HG03097 (cell line): ENCODE data around the gene PUS7.

Experiments used
- ATAC-seq: cut with Tn5 transposase; IDR thresholded peaks from one replicate; pipeline ENCODE4 v1.9.1; 2021; ENCODE audit not compliant: unreplicated experiment, low FRiP score

The PUS7 gene

DNA sequence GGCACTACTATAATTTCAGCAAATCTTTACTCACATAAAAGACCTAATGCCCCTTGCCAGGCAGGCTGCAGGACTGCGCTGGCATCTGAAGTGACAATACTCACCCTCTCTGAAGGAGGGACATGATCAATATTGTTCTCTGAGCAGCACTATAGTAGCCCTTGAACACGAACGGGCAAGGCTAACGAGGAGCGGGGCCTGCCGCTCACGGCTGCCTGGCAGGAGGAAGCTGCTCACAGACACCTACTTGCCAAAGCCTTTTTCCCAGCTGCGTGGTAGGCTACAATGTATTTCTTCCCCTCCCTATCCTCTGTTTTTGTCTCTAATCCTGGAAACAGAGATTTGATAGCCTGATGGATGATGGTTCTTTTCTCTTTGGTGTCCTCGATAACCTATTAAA, 19.9 kb downstream of the PUS7 start:
- ATAC-seq, result no peak

DNA sequence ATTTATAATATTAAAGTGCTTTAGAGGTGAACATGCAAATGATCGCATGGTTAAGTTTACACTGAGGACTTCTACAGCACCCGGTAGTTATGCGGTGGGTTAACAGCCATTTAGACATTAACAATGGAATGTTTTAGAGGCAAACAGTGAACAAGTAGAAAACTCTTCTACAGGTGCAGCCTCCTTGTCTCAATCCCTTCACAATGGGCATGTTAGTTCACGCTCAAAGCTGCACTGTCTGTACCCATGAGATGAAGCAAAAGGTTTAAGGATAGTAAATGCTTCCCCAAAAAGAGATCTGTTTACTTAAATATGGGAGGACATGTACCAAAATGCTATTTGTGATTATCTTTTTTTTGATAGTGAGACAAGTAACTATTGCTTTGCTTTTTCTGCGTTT, 25.1 kb downstream of the PUS7 start:
- no peak for ATAC-seq

GRCh38 chr7:105496521-105496920, 25.6 kb downstream of the PUS7 start:
- no peak for ATAC-seq

- ATAC-seq, result no peak
Observed at GRCh38 chr7:105493923-105494315, 28.2 kb downstream of the PUS7 start.

DNA sequence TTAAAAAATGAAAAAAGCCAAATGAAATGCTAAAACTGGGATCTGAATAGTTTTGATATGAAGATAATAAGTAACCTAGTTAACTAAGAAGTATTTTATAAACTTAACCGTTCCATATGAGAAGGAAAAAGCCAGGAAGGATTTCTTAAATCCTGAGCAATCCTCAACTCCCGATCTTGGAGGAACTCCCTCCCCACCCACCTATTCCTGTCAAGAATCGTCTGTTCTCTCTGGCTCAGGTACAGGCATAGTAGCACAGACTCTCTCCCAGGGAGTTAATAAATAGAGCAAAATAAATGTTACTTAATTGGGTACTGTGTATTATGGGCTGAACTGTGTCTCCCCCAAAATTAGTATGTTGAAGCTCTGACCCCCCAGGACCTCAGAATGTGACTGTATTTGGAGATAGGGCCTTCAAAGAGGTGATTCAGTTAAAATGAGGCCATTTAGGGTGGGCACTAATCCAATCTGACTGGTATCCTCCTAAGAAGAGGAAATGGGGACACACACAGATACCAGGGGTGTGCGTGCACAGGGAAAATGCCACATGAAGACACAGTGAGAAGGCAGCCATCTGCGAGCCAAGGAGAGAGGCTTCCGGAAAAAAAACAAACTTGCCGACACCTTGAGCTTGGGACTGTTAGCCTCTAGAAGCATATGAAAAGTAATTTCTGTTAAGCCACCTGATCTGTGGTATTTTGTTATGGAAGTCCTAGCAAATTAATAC, 28.7 kb downstream of the PUS7 start:
- ATAC-seq, result no peak

DNA sequence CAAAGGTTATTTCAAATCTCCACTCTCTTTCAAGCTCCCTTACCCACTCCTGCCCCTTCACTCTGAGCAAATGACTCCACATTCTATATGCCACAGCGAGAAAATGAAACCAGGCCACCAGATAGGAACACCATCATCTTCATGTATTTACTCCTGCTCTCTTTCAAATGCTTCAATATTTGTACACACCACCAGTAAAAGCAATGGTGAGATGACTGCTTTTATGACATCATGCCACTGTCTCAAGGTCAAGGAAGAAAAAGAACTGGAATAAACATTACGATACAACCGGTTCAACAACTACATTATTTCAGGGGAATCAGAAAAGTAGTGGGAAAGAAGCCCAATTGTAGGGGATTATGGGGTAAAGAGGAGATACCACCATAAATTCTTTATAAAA, 32.7 kb downstream of the PUS7 start:
- no peak for ATAC-seq

- no peak for ATAC-seq
Observed at GRCh38 chr7:105487579-105488571, 34.2 kb downstream of the PUS7 start.

DNA sequence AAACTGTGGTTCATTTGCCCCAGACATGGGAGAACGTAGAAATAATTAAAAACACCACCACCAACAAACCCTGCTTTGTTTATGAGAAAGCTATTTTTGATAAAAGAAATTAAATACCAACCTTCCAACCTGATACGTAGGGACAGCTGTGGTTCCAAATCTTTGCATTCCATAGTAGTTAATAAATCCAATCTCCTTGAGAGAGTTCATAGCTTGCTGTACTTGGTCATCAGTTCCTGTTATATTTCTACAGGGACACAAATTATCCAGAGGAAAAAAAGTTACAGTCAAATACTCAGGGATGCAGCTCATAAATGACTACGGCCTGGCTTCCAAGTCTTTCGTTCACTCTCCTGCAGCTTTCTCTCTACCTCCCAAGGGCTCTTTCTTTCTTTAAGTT, 41.1 kb downstream of the PUS7 start:
- ATAC-seq, result no peak

DNA sequence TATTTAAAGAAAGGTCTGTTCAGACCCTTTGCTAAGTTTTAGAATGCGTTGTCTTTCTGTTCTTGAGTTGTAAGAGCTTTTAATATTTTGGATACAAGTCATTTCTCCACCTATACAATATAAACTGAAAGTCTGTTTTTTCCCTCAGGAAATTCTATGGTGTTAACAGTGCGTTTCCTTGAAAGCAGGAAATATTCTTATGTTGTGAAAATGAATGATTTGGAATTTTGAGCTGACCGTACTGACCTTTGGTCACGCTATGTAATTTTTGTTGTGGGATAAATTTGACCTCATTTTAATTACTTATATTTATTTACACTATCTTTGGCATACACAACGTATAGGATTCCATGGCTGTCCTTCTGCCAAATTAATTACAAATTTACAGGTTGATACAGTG, 43.5 kb downstream of the PUS7 start:
- ATAC-seq, result no peak

GRCh38 chr7:105477908-105478307, 44.2 kb downstream of the PUS7 start:
- no peak for ATAC-seq

DNA sequence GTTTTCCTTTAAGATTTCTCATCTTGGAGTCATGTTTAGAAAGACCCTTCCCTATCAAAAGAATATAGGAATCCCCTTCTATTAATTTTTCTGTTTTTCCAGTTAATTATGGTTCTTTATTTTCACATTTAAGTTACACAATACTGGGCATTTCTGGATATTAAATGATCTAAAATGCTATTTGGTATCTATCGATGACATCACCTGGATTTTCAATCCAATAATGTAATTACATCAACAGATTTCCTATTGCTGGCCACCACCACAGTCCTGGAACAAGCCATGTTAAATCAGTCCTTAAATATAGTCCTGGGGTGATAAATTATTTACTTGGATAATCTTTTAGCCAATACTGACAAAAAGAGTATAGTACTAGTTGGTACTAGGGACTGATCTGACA, 48.0 kb downstream of the PUS7 start:
- ATAC-seq, result no peak

DNA sequence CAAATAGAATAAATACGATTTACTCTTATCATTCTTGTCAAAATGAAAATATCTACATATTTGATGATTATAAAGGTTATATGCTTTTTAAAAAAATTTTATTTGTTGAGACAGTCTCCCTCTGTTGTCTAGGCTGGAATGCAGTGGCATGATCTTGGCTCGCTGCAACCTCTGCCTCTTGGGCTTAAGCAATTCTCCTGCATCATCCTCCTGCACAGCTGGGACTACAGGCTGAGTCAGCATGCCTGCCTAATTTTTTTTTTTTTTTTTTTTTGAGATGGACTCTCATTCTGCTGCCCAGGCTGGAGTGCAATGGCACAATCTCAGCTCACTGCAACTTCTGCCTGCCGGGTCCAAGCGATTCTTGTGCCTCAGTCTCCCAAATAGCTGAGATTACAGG, 48.9 kb downstream of the PUS7 start:
- ATAC-seq, result no peak

- ATAC-seq, result no peak
Observed at GRCh38 chr7:105470846-105471245, 51.2 kb downstream of the PUS7 start.

GRCh38 chr7:105470090-105470489, 52.0 kb downstream of the PUS7 start:
- ATAC-seq, result no peak

GRCh38 chr7:105462765-105463420, 59.2 kb downstream of the PUS7 start:
- no peak for ATAC-seq

- ATAC-seq, result no peak
Observed at GRCh38 chr7:105461518-105461917, 60.6 kb downstream of the PUS7 start.

DNA sequence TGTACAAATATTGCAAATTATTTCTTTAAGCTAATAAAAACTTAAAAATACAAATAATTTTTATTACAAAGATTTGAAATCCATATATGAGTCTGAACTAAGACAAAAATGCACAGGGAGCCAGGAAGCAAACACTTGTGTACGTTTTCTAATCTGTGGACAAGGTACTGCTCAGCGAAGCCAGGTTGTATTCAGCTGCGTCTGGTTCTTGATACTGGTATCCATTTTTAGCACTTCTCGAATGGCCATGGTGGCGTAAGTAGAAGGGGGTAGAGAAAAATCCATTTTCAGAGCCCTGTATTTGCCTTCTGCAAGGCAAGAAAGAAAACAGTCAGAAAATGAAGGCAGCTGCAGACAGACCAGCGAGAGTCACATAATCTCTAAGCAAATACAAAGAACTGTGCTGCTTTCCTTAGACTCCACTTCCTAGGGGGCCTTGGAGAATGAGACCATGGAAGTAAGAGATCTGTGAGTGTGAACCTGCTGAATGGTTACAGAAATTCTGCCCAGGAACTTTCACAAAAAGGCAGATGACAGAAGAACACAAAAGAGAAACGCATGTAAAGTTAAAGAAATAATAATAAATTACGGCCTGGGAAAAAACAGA, 64.3 kb downstream of the PUS7 start:
- ATAC-seq, result no peak

GRCh38 chr7:105454921-105455320, 67.2 kb downstream of the PUS7 start:
- no peak for ATAC-seq

- ATAC-seq, result no peak
Observed at GRCh38 chr7:105454095-105454747, 67.8 kb downstream of the PUS7 start.

DNA sequence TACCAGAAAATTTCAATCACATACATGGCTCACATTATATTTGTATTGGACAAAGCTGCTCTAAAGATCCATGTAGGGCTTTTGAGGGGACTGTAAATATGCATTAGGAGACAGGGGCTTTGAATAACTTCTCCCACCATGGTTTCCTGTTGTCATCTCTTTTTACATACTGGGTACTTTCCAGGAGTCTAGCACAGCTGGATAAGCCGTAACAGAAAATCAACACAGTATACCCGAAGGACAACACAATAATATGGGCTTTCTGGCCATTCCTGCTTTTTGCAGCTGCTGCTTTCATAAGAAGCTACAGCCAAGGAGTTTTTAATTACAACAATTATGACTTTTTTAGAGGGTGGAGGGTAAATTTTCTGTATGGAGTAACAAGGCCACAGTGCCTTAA, 70.0 kb downstream of the PUS7 start:
- no peak for ATAC-seq
